Ascending aorta (tissue), 2 donors: ENCODE data around the gene MTOR. TPM values are rescaled to one million over a fixed set of nuclear protein-coding genes. Genes with fewer than 3 reads are reported as not detected.

Experiments
- DNase-seq, 2 donors: peaks; one replicate each; pipeline ENCODE4 v3.0.0-alpha.2; 2019; ENCODE audit warnings: low spot score in 2 of 2
- H3K27ac ChIP-seq, 2 donors: fragments of 200-600 bp; sonication (generic); one replicate each; pipeline ENCODE4 v1.5.1; 2016 to 2017; ENCODE audit warnings: mild to moderate bottlenecking in 1 of 2
- H3K27me3 ChIP-seq: fragments of 200-600 bp; sonication (generic); one replicate; pipeline ENCODE4 v1.5.1; 2017
- H3K36me3 ChIP-seq, 2 donors: fragments of 200-600 bp; sonication (generic); one replicate each; pipeline ENCODE4 v1.5.1; 2016
- H3K4me1 ChIP-seq, 2 donors: fragments of 200-600 bp; sonication (generic); one replicate each; pipeline ENCODE4 v1.5.1; 2016 to 2017; ENCODE audit warnings: mild to moderate bottlenecking in 1 of 2
- H3K4me3 ChIP-seq, 2 donors: fragments of 200-600 bp; sonication (generic); one replicate each; pipeline ENCODE4 v1.5.1; 2016 to 2017; ENCODE audit warnings: mild to moderate bottlenecking in 1 of 2
- H3K9me3 ChIP-seq, 2 donors: fragments of 200-600 bp; sonication (generic); one replicate each; pipeline ENCODE4 v1.5.1; 2016
- CTCF ChIP-seq, 3 experiments: fragments of 200-600 bp in 2 of 3; fragments of 450-650 bp in 1 of 3; sonication (generic) in 2 of 3; IDR thresholded peaks; one replicate each; pipeline ENCODE4 v1.5.1; 2016 to 2019; ENCODE audit warnings: antibody characterized with exemption in 3 of 3, mild to moderate bottlenecking in 1 of 3, moderate library complexity in 1 of 3
- intact Hi-C: fragments of 100-400 bp; cut with DNase I; formaldehyde crosslinking; loops from one replicate; pipeline ENCODE4 v1.15.1; 2023
- total RNA-seq: library from RNA; depleted of rRNA; stranded (reverse); fragments of >200 nt; gene quantifications from one replicate; pipeline ENCODE4 v1.1.0, GENCODE V29; 2016

Gene MTOR
- total RNA-seq, 1 donor from 2014 or later = 28.0 TPM

- peaks cover 15 to 34% of the 10 kb centered on the region in 2 donors for H3K36me3 ChIP-seq
- H3K9me3 ChIP-seq = no peaks in the 10 kb centered on the region
- no peak overlapping the region for H3K4me3 ChIP-seq
- peaks cover 3 to 11% of the 10 kb centered on the region in 2 donors for H3K4me1 ChIP-seq
- no peaks in the 10 kb centered on the region for H3K27me3 ChIP-seq
- TF ChIP-seq CTCF (IDR thresholded peaks at IDR 0.05) = no peak
- H3K27ac ChIP-seq = peak overlapping the region; percentile 62 to 63
- intact Hi-C loops = no loop called here
- no peak for DNase-seq
These were observed 105.4 kb downstream of the MTOR start for GRCh38 chr1:11156963-11157362.

GRCh38 chr1:11156441-11156840, 105.9 kb downstream of the MTOR start:
- intact Hi-C loops = no loop called here
- DNase-seq = no peak
- H3K4me3 ChIP-seq = no peak overlapping the region
- H3K36me3 ChIP-seq = peaks cover 15 to 36% of the 10 kb centered on the region in 2 donors
- no peaks in the 10 kb centered on the region for H3K9me3 ChIP-seq
- H3K4me1 ChIP-seq = peaks cover 3 to 11% of the 10 kb centered on the region in 2 donors
- no peak for TF ChIP-seq CTCF (IDR thresholded peaks at IDR 0.05)
- H3K27me3 ChIP-seq = no peaks in the 10 kb centered on the region
- H3K27ac ChIP-seq = peak overlapping the region; percentile 62 to 63

- TF ChIP-seq CTCF (IDR thresholded peaks at IDR 0.05) = no peak
- no peaks in the 10 kb centered on the region for H3K27me3 ChIP-seq
- peaks cover 3 to 8% of the 10 kb centered on the region in 2 donors for H3K4me1 ChIP-seq
- H3K4me3 ChIP-seq = no peak overlapping the region
- H3K9me3 ChIP-seq = no peaks in the 10 kb centered on the region
- H3K36me3 ChIP-seq = peaks cover 28 to 53% of the 10 kb centered on the region in 2 donors
- intact Hi-C loops = no loop called here
- no peak for DNase-seq
- no peak overlapping the region for H3K27ac ChIP-seq
These were observed 109.2 kb downstream of the MTOR start for GRCh38 chr1:11153184-11153583.

GRCh38 chr1:11152755-11153154, 109.6 kb downstream of the MTOR start:
- Histone ChIP-seq H3K27me3 (no peaks in the 10 kb centered on the region), H3K36me3 (peaks cover 32 to 57% of the 10 kb centered on the region in 2 donors), H3K9me3 (no peaks in the 10 kb centered on the region), H3K4me1 (peaks cover 0 to 5% of the 10 kb centered on the region in 2 donors), H3K4me3 (no peak overlapping the region), H3K27ac (no peak overlapping the region)
- no peak for TF ChIP-seq CTCF (IDR thresholded peaks at IDR 0.05)
- intact Hi-C loops = no loop called here
- DNase-seq = no peak

- H3K36me3 ChIP-seq = peaks cover 38 to 64% of the 10 kb centered on the region in 2 donors
- no peaks in the 10 kb centered on the region for H3K9me3 ChIP-seq
- DNase-seq = no peak
- TF ChIP-seq CTCF (IDR thresholded peaks at IDR 0.05) = no peak
- intact Hi-C loops = no loop called here
- H3K27me3 ChIP-seq = no peaks in the 10 kb centered on the region
- H3K4me3 ChIP-seq = no peak overlapping the region
- no peaks in the 10 kb centered on the region for H3K4me1 ChIP-seq
- H3K27ac ChIP-seq = no peak overlapping the region
These were observed 110.3 kb downstream of the MTOR start for GRCh38 chr1:11151826-11152612.
